ENCODE results near the gene TFRC. TPM values are rescaled to one million over a fixed set of nuclear protein-coding genes. Genes with fewer than 3 reads are reported as not detected.
A peak's percentile ranks its signal among the peaks of the same experiment; 100 is the strongest.
"Not testable (repeated sequence)": the region's sequence is repeated elsewhere in the genome, so short reads cannot be mapped to it uniquely, and the experiment has no call there.

The TFRC gene
- total RNA-seq, 1 donor from 2014 or later, result 139 TPM

DNA sequence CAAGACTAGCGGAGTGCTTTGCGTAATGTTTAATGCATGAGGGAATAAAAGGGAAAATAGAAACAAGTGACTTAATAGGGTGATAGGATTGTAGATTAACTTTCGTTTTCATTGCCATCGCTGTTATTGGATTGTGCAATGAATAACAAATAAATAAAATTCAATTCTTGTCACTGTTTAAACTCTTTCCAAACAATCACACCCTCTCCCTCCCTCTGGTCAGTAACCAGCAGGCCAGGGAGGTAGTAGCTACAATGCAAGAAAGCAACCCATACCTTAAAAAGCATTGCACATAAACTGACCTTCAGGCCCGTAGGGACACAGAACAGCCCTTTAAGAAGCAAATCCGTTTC lies 705 bp upstream of the TFRC start:
- no peak for DNase-seq (ENCODE audit: low read depth in 2 of 2)

DNA sequence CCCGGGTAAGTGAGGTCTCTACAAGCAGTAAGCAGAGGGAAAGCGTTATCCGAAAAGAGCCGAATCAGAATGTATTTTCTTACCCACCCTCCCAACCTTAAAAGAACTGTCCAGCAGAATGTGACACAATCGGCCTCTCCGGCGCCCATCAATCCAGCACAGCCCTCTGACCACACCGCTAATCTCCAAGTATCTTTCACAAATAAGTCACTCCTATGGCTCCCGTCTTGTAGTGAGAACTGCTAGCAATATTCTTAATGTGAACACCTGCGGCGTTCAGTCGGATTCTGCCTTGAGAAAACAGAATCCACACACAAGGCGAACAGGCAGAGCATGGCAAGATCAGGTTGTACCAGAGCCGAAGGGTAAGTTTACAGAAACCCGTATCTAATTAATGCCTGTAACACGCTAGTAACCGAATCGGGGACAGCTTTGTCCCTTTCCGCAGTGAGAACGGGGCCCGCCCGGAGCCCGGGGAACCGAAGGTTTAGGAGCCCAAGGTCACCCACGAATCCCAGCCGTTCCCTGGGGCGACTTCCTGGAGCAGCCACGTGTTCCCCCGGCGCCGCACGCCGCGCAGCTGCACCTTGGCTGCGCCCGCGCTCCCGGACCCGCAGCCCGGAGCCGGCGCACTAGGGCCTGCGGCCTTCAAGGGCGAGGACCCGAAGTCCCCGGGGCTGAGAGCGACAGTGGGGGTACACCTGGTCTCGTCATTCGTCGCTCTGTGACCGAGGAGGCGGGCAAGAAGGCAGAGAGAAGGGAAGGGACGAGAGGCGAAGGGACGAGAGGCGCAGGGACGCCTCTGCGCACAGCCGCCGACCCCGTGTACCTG lies 672 bp downstream of the TFRC start:
- DNase-seq (ENCODE audit: low read depth in 2 of 2), result peak; percentile 34 to 49

DNA sequence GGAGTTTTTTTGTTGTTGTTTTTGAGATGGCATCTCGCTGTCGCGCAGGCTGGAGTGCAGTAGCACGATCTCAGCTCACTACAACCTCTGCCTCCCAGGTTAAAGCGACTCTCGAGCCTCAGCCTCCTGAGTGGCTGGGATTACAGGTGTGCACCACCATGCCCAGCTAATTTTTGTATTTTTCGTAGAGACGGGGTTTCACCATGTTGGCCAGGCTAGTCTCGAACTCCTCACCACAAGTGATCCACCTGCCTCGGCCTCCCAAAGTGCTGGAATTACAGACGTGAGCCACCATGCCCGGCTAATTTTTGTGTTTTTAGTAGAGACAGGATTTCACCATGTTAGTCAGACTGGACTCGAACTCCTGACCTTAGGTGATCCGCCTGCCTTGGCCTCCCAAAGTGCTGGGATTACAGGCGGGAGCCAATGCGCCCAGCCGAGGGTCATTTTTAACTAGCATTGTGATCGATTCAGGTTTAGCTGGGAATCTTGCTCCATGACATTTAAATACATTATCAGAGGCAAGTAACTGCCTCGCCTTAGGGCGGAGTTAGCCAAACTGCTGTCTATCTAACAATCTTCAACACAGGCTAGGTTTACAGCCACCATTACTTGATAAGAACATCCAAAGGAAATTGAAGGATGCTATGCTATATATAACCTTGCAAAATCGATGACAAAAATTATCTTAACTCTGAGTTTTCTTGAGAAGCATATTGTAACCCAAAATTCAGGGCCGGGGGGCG lies 1.6 kb downstream of the TFRC start:
- not testable (repeated sequence) for DNase-seq (ENCODE audit: low read depth in 2 of 2)

DNA sequence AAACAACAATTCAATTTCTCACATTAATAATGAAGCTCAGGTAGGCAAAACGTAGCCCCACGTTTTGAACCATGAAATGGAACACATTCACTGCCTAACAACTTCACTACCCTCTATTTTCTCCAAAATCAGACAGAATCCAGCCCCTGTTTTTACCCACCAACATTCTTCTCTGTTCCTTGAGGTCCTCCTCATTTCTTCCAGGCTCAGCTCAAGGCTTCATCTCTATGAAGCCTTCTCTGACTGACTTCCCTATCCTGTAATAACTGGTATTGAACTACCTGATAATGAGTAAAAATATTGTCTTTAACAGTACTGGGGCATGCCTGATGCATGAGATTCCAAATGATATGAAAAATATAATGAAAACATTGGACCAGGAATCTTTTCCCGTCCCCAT lies 2.2 kb downstream of the TFRC start:
- no peak for DNase-seq (ENCODE audit: low read depth in 2 of 2)

DNA sequence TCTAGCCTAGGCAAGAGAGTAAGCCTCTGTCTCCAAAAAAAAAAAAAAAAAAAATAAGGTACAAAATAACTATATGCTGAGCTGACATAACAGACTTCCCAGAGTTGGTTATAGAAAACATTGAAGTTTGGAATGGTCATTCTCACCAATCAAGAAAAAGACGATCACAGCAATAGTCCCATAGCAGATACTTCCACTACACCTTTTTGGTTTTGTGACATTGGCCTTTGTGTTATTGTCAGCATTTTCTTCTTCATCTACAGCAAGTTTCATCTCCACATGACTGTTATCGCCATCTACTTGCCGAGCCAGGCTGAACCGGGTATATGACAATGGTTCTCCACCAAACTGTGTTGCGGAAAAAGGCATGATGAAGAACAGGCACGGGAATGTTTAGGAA lies 6.9 kb downstream of the TFRC start:
- DNase-seq (ENCODE audit: low read depth in 2 of 2), result no peak

DNA sequence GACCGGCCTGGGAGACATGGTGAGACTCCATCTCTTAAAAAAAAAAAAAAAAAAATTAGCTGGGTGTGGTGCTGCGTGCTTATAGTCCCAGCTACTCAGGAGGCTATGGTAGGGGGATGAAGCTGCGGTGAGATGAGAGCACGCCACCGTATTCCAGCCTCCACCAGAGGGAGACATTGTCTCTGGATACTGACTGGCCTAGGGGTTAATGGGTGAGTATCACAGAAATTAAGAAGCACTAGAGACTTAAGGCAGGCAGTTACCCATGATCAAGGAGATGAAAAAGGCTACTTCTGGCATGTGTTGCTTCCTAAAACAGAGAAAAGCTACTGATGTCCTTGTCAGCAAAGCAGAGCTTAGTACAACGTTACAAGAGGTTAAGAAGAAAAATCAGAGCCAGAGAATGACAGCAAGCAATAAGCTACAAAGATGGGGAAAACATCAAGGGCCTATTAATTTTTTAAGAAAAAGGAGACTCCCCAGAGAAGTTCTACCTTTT lies 8.6 kb downstream of the TFRC start:
- DNase-seq (ENCODE audit: low read depth in 2 of 2), result peak; percentile 65 to 70

DNA sequence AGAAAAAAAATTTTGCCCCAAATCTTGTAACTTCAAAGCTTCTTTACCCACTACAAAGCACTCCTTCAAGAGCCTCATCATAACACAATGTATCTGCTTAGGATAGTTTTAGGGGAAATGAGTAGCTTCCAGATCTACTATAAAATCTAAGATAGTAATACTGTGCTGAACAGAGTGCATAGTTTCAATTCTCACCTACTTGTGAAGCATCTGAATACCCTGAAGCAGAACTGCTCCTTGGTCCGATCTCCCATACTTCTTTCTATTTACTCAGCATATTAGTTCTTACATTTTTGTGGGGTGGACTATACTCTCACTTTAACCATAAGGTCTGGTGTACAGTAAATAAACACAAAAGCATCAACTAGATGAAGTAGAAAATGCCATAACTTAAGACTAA lies 9.6 kb downstream of the TFRC start:
- DNase-seq (ENCODE audit: low read depth in 2 of 2), result no peak

DNA sequence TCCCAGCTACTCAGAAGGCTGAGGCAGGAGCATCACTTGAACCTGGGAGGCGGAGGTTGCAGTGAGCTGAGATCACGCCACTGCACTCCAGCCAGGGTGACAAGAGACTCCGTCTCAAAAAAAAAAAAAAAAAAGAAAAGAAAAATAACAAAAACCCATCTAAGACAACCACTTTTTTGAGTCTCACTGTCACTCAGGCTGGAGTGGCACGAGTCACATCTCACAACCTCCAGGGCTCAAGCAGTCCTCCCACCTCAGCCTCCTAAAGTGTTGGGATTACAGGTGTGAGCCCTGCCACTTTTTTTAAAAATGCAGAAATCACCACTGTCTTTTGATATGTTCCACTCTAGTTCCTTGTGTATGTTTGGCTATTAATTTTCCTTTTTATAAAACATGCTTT lies 13.1 kb downstream of the TFRC start:
- DNase-seq (ENCODE audit: low read depth in 2 of 2), result not testable (repeated sequence)

DNA sequence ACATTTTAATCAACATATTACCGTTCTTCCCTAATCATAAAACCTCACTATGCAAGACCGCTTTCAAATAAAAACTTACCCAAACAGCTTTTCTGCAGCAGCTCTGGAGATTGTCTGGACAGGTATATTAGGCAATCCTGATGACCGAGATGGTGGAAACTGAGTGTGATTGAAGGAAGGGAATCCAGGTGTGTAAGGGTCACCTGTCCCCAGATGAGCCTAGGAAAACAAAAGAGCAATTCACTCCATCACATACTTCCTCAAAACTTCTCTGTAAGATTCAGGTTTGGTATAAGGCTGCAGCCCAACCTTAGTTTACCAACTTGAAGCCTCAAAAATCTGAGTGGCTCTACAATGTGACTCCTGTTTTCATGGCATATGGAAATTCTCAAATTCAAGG lies 14.5 kb downstream of the TFRC start:
- no peak for DNase-seq (ENCODE audit: low read depth in 2 of 2)

DNA sequence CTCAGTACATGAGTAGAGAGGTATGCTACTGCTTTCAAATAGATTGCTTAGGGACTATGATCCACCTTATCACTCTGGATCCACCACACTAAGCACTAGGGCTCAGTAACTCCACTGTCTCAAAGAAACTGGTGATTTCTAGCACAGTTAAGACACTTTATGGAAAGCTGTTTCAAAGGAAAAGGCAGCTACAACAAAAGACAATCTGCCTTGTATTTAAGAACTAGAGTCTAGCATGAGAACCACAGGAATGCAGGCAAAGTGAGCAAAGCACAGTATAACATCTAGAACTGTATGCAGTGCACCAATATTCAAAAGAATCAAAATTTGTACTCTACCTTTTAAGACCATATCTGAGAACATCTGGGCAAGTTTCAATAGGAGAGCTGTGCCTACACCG lies 17.9 kb downstream of the TFRC start:
- DNase-seq (ENCODE audit: low read depth in 2 of 2), result no peak

DNA sequence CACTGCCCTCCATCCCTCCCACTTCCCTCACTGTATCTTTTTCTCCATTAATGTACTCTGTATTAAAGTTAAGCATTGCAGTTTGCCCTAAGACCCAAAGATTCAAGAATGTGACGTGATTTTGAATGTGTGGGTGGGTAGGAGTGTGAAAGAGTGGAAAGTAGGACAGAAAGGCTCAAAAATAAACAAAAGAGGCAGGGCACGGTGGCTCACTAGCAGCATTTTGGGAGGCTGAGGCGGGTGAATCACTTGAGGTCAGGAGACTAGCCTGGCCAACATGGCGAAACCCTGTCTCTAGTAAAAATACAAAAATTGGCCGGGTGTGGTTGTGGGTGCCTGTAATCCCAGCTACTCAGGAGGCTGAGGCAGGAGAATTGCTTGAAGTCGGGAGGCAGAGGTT lies 18.4 kb downstream of the TFRC start:
- DNase-seq (ENCODE audit: low read depth in 2 of 2), result no peak

DNA sequence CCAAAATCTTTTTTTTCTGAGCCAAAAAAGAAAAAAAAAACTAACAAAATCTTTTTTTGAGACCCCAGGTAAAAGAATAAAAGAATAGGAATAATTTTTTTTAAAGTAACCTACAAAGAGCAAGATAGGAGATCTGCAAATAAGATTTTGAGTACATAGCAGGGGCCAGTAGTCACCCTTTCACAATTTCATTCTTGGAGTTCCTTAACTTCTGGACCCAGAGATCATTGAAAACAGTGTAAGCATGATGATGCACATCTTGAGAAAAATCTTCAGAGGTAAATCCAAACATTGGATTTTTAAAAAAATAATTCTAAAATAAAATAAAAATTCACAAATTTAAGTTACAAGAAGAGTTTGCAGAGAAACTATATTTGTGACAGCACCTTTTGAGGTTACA lies 18.8 kb downstream of the TFRC start:
- DNase-seq (ENCODE audit: low read depth in 2 of 2), result no peak

DNA sequence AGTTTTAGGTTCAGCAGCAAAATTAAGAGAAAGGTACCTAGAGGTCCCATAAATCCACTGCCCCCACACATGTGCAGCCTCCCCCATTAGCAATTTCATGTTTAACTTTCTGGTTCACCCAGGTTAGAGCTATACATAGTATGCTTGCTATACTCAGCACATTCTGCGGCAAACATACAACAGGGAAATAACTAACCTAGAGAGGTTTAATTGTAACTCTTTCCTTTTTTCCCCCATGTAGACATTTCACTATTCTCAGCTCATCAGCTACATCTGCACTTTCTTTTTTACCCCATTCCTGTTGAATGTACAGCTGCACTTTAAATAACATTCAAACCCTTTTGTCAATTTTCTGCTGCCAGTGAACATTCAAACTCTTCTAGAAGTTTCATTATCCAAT lies 21.1 kb downstream of the TFRC start:
- no peak for DNase-seq (ENCODE audit: low read depth in 2 of 2)

DNA sequence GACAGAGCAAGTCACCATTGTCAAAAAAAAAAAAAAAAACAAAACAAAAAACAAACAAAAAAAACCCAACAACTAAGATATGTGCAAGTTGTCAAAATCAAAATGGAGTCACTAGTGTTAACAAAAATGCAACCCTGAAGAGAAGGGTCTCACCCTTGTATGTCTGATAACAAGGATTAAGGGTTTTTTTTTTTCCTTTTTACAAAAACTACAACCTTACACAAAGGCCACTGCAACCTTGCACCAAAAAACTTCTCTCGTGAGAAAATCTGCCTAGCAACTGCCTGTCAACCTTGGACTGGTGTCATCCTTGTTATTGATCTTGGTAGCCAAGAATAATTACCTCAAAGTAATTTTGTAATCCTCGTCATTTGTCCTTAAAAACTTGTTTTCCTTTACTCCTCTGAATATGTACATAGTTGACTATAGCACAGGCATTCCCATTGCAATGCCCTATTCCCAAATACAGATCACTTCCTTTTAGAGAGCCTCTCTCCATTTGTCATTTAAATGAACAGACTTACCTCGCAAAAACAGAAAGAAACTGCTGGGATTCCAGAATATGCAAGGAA lies 24.0 kb downstream of the TFRC start:
- DNase-seq (ENCODE audit: low read depth in 2 of 2), result no peak

DNA sequence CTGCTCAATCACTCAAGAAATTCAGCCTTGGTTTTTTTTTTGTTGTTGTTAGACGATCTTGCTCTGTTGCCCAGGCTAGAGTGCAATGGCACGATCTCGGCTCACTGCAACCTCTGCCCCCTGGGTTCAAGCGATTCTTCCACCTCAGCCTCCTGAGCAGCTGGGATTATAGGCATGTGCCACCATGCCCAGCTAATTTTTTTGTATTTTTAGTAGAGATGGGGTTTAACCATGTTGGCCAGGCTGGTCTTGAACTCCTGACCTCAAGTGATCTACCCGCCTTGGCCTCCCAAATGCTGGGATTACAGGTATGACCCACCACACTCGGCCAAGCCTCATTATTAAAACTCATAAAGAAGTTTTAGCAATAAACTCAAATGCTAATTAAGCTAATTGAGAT lies 25.5 kb downstream of the TFRC start:
- DNase-seq (ENCODE audit: low read depth in 2 of 2), result not testable (repeated sequence)

DNA sequence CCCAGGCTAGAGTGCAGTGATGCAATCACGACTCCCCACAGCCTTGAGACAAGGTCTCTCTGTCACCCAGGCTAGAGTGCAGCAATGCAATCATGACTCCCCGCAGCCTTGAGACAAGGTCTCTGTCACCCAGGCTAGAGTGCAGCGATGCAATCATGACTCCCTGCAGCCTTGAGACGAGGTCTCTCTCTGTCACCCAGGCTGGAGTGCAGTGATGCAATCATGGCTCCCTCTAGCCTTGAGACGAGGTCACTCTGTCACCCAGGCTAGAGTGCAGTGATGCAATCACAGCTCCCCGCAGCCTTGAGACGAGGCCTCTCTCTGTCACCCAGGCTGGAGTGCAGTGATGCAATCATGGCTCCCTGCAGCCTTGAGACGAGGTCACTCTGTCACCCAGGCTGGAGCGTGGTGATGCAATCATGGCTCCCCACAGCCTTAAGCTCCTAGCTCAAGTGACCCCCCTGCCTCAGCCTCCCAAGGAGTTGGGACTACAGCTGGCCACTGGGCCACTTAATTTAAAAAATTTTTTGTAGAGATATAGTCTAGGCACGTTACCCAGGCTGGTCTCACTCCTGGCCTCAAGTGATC lies 26.1 kb downstream of the TFRC start:
- DNase-seq (ENCODE audit: low read depth in 2 of 2), result no peak

DNA sequence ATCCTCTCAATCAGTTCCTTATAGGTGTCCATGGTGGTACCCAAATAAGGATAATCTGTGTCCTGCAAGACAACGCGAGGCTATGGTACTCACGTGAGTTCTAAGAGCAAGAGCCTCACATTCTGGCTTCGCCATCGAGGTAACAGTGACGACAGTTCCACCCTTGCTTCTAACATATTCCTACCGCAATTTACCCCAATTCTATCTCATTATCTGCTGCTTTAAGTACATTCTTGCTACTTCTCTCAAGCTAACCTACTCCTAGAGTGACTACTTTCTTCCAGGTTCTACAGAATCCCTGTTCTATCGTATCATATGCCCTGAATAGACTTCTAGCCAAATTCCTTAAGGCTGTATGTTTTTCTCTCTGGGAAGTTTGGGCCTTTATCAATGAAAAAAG lies 26.6 kb downstream of the TFRC start:
- DNase-seq (ENCODE audit: low read depth in 2 of 2), result no peak

DNA sequence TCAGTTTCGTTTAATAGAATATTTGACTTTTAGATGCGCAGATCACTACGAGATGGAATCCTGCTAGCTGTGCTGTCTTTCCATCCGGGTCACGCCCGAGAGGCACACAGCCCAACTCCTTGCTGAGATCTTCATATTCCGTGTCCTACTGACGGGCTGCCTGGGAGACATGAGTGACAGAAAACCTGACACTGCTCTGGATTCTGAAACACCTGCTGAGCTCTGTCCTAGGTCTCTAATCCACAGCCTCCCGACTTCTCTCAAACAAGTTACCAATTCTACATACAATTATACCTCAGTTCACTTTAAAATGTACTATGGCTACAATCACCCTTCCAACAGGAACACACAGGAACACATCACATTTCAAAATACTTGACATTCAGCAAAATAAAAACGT lies 27.2 kb downstream of the TFRC start:
- DNase-seq (ENCODE audit: low read depth in 2 of 2), result no peak

DNA sequence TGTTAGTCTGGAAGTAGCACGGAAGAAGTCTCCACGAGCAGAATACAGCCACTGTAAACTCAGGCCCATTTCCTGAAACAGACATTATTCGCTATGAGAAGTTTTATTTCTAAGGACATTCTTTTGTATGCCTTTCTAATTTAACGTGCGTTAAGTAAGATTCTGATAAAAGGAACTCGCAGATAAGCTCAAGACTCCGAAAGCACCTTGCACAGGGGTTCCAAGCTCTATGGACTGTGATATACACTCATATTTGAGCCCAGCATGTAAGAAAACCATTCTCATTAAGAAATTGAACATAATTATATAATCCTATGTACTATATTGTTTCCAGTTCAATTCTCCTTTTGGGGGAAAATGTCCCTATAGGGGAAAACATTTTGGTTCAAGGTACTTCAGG lies 28.4 kb downstream of the TFRC start:
- DNase-seq (ENCODE audit: low read depth in 2 of 2), result no peak

DNA sequence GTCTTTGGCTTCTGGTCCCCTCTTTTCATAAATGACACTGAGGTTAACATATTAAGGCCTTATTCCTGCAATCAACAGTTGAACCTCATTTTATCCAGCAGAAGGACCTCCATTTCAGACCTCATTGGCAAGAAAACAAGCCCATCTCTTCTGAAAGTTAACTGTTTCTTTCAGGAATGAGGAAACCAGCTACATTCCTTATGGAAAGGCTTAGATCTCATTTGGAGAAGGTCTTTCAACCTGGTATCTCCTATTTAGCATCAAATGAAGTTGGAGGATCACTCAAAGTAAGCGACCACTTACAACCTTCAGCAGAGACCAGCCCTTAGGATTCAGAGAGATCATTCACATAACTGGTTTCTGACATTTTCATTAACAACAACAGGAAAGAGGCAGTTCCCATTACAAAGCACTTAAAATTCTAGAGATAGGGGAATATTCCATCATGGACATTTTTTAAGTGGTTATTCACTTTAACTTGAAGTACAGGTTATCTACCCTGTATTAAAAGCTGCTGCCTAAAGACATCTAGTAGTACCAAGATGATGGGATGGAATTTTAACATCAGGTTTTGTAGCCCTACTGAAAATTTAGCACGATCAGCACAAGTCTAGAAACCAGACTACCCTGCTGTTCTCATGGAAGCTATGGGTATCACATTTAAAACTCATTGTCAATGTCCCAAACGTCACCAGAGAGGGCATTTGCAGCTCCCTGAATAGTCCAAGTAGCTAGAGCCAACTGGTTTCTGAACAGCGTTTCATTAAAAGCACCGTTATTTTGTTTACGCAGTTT lies 30.4 kb downstream of the TFRC start:
- DNase-seq (ENCODE audit: low read depth in 2 of 2), result no peak

DNA sequence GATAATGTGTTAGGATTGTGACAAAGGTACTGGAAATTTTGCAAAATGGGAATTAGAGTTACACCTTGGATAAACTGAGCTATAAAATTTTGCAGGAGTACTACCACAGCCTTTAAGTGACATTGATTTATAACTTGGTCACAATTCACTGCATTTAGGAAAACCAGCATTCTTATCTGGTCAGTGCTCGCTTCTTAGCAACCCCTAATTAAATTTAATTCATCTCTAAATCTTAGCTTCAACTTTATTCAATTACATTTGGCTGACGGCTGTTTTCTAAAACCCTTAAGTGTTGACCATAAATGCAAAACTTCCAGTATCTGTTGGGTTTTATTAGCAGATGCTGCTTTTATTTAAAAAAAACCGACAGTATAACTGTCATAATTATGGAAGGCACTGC lies 31.3 kb downstream of the TFRC start:
- DNase-seq (ENCODE audit: low read depth in 2 of 2), result no peak

Data from lung microvascular endothelial cell (primary cell).